H1 (cell line): ENCODE results near the gene ADSS1.

Source experiments
- BCL11A ChIP-seq, 2 experiments: IDR thresholded peaks; one replicate each; pipeline ENCODE4 v1.6.1; 2011; ENCODE audit warnings: low read depth in 2 of 2, low read length in 2 of 2, mild to moderate bottlenecking in 2 of 2
- CEBPB ChIP-seq: IDR thresholded peaks from 2 replicates; pipeline ENCODE4 v1.6.1; 2012; ENCODE audit warnings: low read depth, low read length
- CHD7 ChIP-seq: fragments of 300-600 bp; sonication (generic); IDR thresholded peaks from 2 replicates; pipeline ENCODE4 v1.7.1; 2012; ENCODE audit warnings: low read length, moderate library complexity, mild to moderate bottlenecking, inconsistent platforms; ENCODE audit not compliant: insufficient replicate concordance
- CTCF ChIP-seq, 3 experiments: IDR thresholded peaks; 1 replicate in 2 of 3; 2 replicates in 1 of 3; pipeline versions ENCODE4 v1.5.1 to v1.6.1; 2011; ENCODE audit warnings: low read length in 3 of 3, mild to moderate bottlenecking in 3 of 3, inconsistent platforms in 2 of 3, low read depth in 1 of 3, moderate library complexity in 1 of 3; ENCODE audit not compliant: insufficient read depth in 1 of 3; ENCODE audit errors: control extremely low read depth in 1 of 3
- HDAC2 ChIP-seq, 2 experiments: fragments of 300-600 bp in 1 of 2; sonication (generic) in 1 of 2; IDR thresholded peaks; 2 replicates each; pipeline ENCODE4 v1.6.1; 2011 to 2012; ENCODE audit warnings: low read depth in 2 of 2, low read length in 2 of 2, mild to moderate bottlenecking in 2 of 2, moderate library complexity in 2 of 2, borderline replicate concordance in 1 of 2, inconsistent platforms in 1 of 2
- MAX ChIP-seq: IDR thresholded peaks from 2 replicates; pipeline ENCODE4 v1.6.1; 2012; ENCODE audit warnings: inconsistent platforms
- NRF1 ChIP-seq: IDR thresholded peaks from 2 replicates; pipeline ENCODE4 v1.6.1; 2011; ENCODE audit warnings: mild to moderate bottlenecking, low read depth, low read length, improper control_type of control experiment
- POLR2AphosphoS5 ChIP-seq: IDR thresholded peaks from 2 replicates; pipeline ENCODE4 v1.6.1; 2011; ENCODE audit warnings: low read depth, low read length
- SAP30 ChIP-seq: fragments of 300-600 bp; sonication (generic); IDR thresholded peaks from 2 replicates; pipeline ENCODE4 v1.7.1; 2012; ENCODE audit warnings: low read length, moderate library complexity, mild to moderate bottlenecking, inconsistent platforms; ENCODE audit not compliant: insufficient read depth, insufficient replicate concordance

- TF ChIP-seq BCL11A (IDR thresholded peaks at IDR 0.05; ENCODE audit: low read depth in 2 of 2, low read length in 2 of 2) (no peak), CTCF (IDR thresholded peaks at IDR 0.05; ENCODE audit: control extremely low read depth in 1 of 3, insufficient read depth in 1 of 3, low read depth in 1 of 3, low read length in 3 of 3) (no peak), POLR2AphosphoS5 (peak; percentile 57; the same call in 1 of the 2 replicates), CHD7 (no peak), SAP30 (no peak), HDAC2 (IDR thresholded peaks at IDR 0.05; ENCODE audit: borderline replicate concordance in 1 of 2, low read depth in 2 of 2, low read length in 2 of 2) (no peak), CEBPB (no peak), NRF1 (no peak), MAX (peak; percentile 77)
These were observed 46.3 kb upstream of the ADSS1 start for GRCh38 chr14:104677512-104678332.
